Motor neuron (in vitro differentiated cells): Measurements from ENCODE around the gene ZCWPW1. TPM values are rescaled to one million over a fixed set of nuclear protein-coding genes. Genes with fewer than 3 reads are reported as not detected.

Experiments
- ATAC-seq, 8 experiments: fragments of 200-7000 bp; cut with Tn5 transposase; replicated peaks in 6 of 8; 2 replicates each; pipeline ENCODE4 v1.8.0; 2021; ENCODE audit warnings: mild to moderate bottlenecking in 8 of 8, moderate library complexity in 8 of 8
- H3K27ac ChIP-seq, 2 donors: fragments of 250-450 bp; sonication (Bioruptor Pico); 2 replicates each; pipeline ENCODE4 v1.9.0; 2021; ENCODE audit warnings: antibody characterized with exemption in 2 of 2, mild to moderate bottlenecking in 2 of 2, moderate library complexity in 1 of 2
- H3K4me1 ChIP-seq, 2 donors: fragments of 250-450 bp; sonication (Bioruptor Pico); replicated peaks in 1 of 2; 2 replicates each; pipeline ENCODE4 v1.6.1; 2021; ENCODE audit warnings: antibody characterized with exemption in 2 of 2, mild to moderate bottlenecking in 2 of 2, moderate library complexity in 1 of 2
- H3K4me3 ChIP-seq, 5 donors: fragments of 250-450 bp; sonication (Bioruptor Pico); 2 replicates each; pipeline ENCODE4 v1.9.0; 2021; ENCODE audit warnings: antibody characterized with exemption in 5 of 5, mild to moderate bottlenecking in 5 of 5, moderate library complexity in 4 of 5
- WGBS, 10 experiments: fragments of 450-650 bp; shearing (Covaris generic); methylation state at CpG; one replicate each; pipeline ENCODE4 v1.0.0; 2022; 5-methylcytosine and 5-hydroxymethylcytosine counted together
- in situ Hi-C, 9 experiments: fragments of 400-800 bp; cut with MboI; loops; one replicate each; pipeline ENCODE4 v1.15.0; 2021; ENCODE audit warnings: low sequenced_read_pairs in 9 of 9, low pct_unique_long_range_greater_than_20kb in 2 of 9; ENCODE audit not compliant: unreplicated experiment in 9 of 9
- total RNA-seq, 8 experiments: library from RNA; unstranded; fragments of 300-600 nt; gene quantifications; 2 replicates each; pipeline versions ENCODE4 v1.2.3 to v1.2.4, GENCODE V29; 2022

ZCWPW1 gene
- total RNA-seq, 8 experiments from 2014 or later: 2.2 to 12.3 (median 3.5) TPM

- peak overlapping the region in 4 of 5 donors; percentile 47 to 90 (median 77) for H3K4me3 ChIP-seq
- 4 to 80% (median 80%) methylated on average over 2 to 3 of the region's 16 CpGs; no CpG with 5 or more reads in 7 of the 10 experiments for WGBS, 10 experiments
- in situ Hi-C loops: no loop called here
- peak overlapping the region in 1 of 2 donors; percentile 88 for H3K27ac ChIP-seq
- peaks cover 15 to 23% of the 10 kb centered on the region in 2 donors for H3K4me1 ChIP-seq
- no peak for ATAC-seq
These were observed 723 bp downstream of the ZCWPW1 start for GRCh38 chr7:100427762-100428198.

DNA sequence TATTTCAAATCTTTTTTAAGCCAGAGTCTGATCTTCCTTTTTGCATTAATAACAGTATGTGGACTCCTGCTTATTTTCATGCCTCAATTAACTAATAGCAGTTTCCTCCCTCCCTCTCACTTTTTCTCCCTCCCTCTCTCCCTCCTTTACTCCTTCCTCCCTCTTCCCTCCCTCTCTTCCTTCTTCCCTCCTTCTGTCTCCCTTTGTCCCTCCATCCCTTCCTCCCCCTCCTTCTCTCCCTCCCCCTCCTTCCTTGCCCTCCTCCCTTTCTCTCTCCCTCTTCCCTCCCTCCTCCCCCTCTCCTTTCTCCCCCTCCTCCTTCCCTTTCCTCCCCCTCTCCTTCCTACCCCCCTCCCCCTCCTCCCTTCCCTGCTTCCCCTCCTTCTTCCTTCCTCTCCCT is 2.0 kb downstream of the ZCWPW1 start:
- Histone ChIP-seq H3K4me1 (peaks cover 10 to 14% of the 10 kb centered on the region in 2 donors), H3K27ac (no peak overlapping the region), H3K4me3 (no peak overlapping the region)
- no peak for ATAC-seq
- in situ Hi-C loops: no loop called here

DNA sequence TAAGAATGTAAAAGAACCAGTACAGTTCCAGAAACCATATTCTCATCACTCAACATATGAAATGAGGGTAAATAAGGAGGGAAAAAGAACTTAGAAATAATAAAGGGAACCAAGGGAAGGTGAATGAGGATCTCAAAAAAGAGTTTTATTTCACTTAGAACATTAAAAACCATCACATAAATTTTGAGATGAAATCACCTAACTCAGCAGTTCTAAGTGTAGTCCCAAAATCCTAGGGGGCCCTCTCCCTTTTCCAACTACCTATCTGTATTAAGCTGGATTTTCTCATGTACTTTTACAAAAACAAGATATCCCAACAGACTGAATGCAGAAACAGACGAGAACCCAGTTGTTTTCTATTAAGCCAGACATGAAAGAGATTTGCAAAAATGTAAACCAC is 3.2 kb downstream of the ZCWPW1 start:
- ATAC-seq: no peak
- Histone ChIP-seq H3K27ac (no peak overlapping the region), H3K4me1 (peaks cover 2 to 4% of the 10 kb centered on the region in 2 donors), H3K4me3 (no peak overlapping the region)
- WGBS, 10 experiments: 0 to 50% (median 0%) methylated on average over 1 of the region's 1 CpG; no CpG with 5 or more reads in 3 of the 10 experiments
- in situ Hi-C loops: no loop called here

- Histone ChIP-seq H3K4me1 (peaks cover 2 to 4% of the 10 kb centered on the region in 2 donors), H3K4me3 (no peak overlapping the region), H3K27ac (no peak overlapping the region)
- in situ Hi-C loops: no loop called here
- no peak for ATAC-seq
- 28 to 95% (median 72%) methylated on average over 2 to 6 of the region's 6 CpGs for WGBS, 10 experiments
These were observed 5.2 kb downstream of the ZCWPW1 start for GRCh38 chr7:100423315-100423714.

DNA sequence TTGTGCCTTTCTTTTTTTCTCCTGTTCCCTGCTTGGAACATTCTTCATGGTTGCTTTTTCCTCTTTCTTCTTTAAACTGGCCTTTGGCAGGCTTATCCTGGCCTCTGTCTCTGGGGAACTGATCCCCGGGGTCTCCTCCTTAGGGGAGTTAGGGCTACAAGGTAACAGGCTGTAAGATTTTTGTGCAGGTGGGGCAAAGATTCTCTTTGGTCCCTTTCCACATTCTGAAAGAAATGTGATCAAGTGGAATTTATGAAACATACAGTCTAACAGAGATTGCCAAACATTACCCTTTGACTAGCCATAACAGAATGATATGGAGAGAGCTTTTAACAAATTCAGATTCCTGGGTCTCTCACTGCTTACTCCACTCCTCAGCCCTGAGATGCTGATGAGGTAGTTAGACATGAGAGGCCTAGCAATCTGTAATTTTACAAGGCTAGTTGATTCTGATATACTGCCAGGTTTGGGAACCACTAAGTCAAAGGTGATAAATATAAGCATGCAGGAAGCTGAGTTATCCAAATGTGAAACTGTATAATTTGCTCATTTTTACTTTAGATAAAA is 8.8 kb downstream of the ZCWPW1 start:
- Histone ChIP-seq H3K27ac (no peak overlapping the region), H3K4me3 (no peak overlapping the region), H3K4me1 (no peaks in the 10 kb centered on the region)
- in situ Hi-C loops: no loop called here
- 38 to 100% (median 78%) methylated on average over 1 of the region's 1 CpG; no CpG with 5 or more reads in 3 of the 10 experiments for WGBS, 10 experiments
- ATAC-seq: no peak

GRCh38 chr7:100418930-100419659 is 9.4 kb downstream of the ZCWPW1 start:
- no peak overlapping the region for H3K4me3 ChIP-seq
- 43 to 100% (median 90%) methylated on average over 1 of the region's 1 CpG; no CpG with 5 or more reads in 6 of the 10 experiments for WGBS, 10 experiments
- in situ Hi-C loops: no loop called here
- no peak for ATAC-seq
- H3K27ac ChIP-seq: no peak overlapping the region
- no peaks in the 10 kb centered on the region for H3K4me1 ChIP-seq

DNA sequence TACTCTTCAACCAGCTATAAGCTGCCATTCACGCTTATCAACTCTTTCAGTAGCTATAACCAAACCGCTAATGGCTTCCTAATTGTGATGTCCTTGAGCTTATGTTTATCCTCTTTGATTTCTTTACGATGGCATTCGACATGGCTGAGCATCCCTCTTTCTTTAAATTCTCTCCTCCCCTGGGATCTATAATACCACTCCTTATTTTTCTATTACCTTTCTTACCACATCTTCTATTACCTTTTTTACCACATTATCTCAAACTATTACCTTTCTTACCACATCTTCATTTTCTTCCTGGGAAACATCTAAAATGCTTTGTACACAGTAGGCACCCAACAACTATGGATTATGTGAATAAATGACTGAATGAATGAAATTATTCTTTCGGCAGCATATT is 13.1 kb downstream of the ZCWPW1 start:
- H3K4me1 ChIP-seq: no peaks in the 10 kb centered on the region
- 80 to 100% (median 90%) methylated on average over 1 to 5 of the region's 5 CpGs; no CpG with 5 or more reads in 1 of the 10 experiments for WGBS, 10 experiments
- no peak overlapping the region for H3K27ac ChIP-seq
- no peak for ATAC-seq
- in situ Hi-C loops: no loop called here
- no peak overlapping the region for H3K4me3 ChIP-seq

DNA sequence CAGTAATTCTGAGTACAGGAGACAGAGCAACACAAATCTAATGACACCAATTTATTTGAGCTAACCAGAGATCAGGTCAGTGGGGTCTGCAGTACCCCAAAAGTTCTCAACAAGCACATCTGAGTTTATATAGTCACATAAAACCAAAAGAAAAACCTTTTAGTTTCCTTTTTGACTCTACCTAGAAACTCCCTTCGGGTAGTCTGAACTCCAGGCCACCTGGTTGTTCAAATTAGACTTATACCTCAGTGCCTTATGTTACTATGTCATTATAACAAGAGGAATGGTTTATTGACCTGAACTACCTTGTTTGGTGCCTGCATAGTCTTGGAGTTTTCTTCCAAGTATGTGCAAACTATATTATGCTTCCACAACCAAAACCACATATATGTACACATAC is 14.6 kb downstream of the ZCWPW1 start:
- in situ Hi-C loops: no loop called here
- WGBS, 10 experiments: 0 to 100% (median 60%) methylated on average over 1 of the region's 1 CpG; no CpG with 5 or more reads in 3 of the 10 experiments
- Histone ChIP-seq H3K4me3 (no peak overlapping the region), H3K27ac (no peak overlapping the region), H3K4me1 (no peaks in the 10 kb centered on the region)
- no peak for ATAC-seq

DNA sequence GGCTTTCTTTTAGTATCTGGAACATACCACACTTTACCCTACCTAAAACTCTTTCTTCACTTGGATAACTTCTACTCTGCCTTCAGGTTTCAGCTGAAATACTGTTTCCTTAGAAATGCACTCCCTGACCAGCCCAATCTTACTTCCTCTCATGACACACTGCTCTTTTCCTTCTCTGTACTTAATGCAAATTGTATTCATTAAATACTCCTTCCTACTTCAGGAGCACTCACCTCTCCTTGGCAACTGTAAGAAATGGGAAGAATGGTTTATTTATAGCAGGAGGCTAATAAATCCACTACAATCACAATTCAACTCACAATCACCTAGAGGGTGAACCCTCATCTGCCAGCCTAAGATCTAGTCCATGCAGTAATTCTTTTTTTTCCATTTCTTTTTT is 15.2 kb downstream of the ZCWPW1 start:
- ATAC-seq: peak in 4 of 8 experiments; percentile 47 to 81 (median 58)
- no peak overlapping the region for H3K4me3 ChIP-seq
- H3K27ac ChIP-seq: no peak overlapping the region
- in situ Hi-C loops: no loop called here
- H3K4me1 ChIP-seq: no peaks in the 10 kb centered on the region

DNA sequence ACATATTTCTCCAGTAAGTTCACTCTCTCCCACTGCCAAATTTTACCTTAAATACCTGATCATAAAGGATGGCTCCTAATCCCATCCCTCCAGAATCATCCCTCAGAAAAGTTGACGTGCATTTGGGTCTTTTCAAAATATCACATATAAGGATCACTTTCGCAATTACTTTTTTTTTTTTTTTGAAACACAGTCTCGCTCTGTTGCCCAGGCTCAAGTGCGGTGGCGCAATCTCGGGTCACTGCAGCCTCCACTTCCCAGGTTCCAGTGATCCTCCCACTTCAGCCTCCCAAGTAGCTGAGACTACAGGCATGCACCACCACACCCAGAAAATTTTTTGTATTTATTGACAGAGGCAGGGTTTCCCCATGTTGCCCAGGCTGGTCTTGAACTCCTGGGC is 17.4 kb downstream of the ZCWPW1 start:
- no peak overlapping the region for H3K27ac ChIP-seq
- no peak for ATAC-seq
- 42 to 93% (median 85%) methylated on average over 2 to 6 of the region's 6 CpGs; no CpG with 5 or more reads in 1 of the 10 experiments for WGBS, 10 experiments
- no peak overlapping the region for H3K4me3 ChIP-seq
- H3K4me1 ChIP-seq: no peaks in the 10 kb centered on the region
- in situ Hi-C loops: no loop called here

DNA sequence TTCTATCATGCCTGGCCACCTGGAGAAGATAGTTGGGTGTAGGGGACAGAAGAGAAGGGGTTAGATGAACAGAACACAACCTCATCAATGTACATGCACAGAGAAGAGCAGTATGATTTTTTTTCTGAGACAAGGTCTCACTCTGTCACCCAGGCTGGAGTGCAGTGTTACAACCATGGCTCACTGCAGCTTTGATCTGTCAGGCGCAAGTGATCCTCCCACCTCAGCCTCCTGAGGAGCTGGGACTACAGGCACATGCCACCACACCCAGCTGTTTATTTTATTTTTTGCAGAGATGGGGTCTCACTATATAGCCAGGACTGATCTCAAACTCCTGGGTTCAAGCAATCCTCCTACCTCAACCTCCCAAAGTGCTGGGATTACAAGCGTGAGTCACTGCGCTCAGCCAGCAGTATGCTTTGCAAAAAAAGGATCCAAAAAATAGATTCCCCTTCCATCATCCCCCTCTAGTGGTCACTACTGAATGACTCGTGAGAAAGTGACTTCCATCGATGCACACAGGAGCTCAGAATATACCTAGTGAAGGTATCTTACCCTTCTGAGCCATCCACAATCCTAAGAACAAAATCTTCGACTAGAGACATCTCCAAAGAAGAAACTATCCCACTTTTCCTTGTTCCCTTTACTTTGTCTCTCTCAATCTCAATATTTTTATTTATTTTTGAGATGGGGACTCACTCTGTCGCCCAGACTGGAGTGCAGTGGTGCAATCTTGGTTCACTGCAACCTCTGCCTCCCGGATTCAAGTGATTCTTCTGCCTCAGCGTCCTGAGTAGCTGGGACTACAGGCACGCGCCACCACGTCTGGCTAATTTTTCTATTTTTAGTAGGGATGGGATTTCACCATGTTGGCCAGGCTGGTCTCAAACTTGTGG is 21.0 kb downstream of the ZCWPW1 start:
- ATAC-seq: peak; percentile 41 to 99 (median 72)
- H3K27ac ChIP-seq: no peak overlapping the region
- no peaks in the 10 kb centered on the region for H3K4me1 ChIP-seq
- in situ Hi-C loops: no loop called here
- WGBS, 10 experiments: 0 to 63% (median 39%) methylated on average over 4 to 12 of the region's 12 CpGs
- H3K4me3 ChIP-seq: no peak overlapping the region

- in situ Hi-C loops: no loop called here
- ATAC-seq: peak in 1 of 8 experiments; percentile 27
- Histone ChIP-seq H3K4me3 (no peak overlapping the region), H3K27ac (no peak overlapping the region), H3K4me1 (peaks cover 0 to 2% of the 10 kb centered on the region in 2 donors)
- WGBS, 10 experiments: 0 to 65% (median 36%) methylated on average over 1 to 6 of the region's 6 CpGs
These were observed 21.7 kb downstream of the ZCWPW1 start for GRCh38 chr7:100406767-100407166.

DNA sequence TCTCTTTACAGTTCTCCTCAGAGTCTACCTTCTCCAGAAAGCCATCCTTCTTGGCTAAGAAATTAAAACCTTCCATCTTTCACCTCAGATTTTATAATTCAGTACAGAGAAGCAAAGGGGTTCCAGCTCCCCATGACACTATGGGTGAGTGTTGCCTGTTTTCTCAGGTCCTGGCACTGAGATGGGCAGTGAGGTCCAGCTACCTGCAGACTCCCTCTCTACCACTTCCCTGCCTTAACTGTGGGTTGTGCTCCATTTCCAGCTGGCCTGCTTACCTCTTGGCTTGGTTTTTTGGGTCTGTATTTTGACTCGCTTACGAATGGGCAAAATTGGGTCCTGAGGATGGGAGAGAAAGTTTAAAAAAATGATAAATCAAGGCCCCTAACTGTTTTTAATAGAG is 26.3 kb downstream of the ZCWPW1 start:
- in situ Hi-C loops: no loop called here
- WGBS, 10 experiments: 71 to 100% (median 94%) methylated on average over 1 to 2 of the region's 2 CpGs; no CpG with 5 or more reads in 5 of the 10 experiments
- no peak overlapping the region for H3K4me3 ChIP-seq
- no peak for ATAC-seq
- H3K27ac ChIP-seq: no peak overlapping the region
- peaks cover 0 to 13% of the 10 kb centered on the region in 2 donors for H3K4me1 ChIP-seq
